KMS-11 (cell line): Measurements from ENCODE around the gene CDC42BPA.

ENCODE experiments used
- H2AFZ ChIP-seq: fragments of 200-600 bp; sonication (generic); 2 replicates; pipeline ENCODE4 v1.6.1; 2016; ENCODE audit warnings: antibody characterized with exemption, mixed run types, low read depth
- H3K27ac ChIP-seq: fragments of 200-600 bp; sonication (generic); 2 replicates; pipeline ENCODE4 v1.6.1; 2016; ENCODE audit warnings: mild to moderate bottlenecking, mixed run types
- H3K27me3 ChIP-seq: fragments of 200-600 bp; sonication (generic); 2 replicates; pipeline ENCODE4 v1.6.1; 2017; ENCODE audit warnings: mild to moderate bottlenecking, low read depth, mixed run types, moderate library complexity; ENCODE audit not compliant: insufficient read depth
- H3K36me3 ChIP-seq: fragments of 200-600 bp; sonication (generic); 2 replicates; pipeline ENCODE4 v1.6.1; 2017; ENCODE audit warnings: mild to moderate bottlenecking, mixed run types; ENCODE audit not compliant: insufficient read depth
- H3K4me1 ChIP-seq: fragments of 200-600 bp; sonication (generic); 2 replicates; pipeline ENCODE4 v1.6.1; 2016; ENCODE audit warnings: mild to moderate bottlenecking, low read depth, mixed run types; ENCODE audit not compliant: poor library complexity, severe bottlenecking
- H3K4me2 ChIP-seq: fragments of 200-600 bp; sonication (generic); 2 replicates; pipeline ENCODE4 v1.7.0; 2016; ENCODE audit warnings: mild to moderate bottlenecking, mixed run types
- H3K4me3 ChIP-seq: fragments of 200-600 bp; sonication (generic); IDR thresholded peaks from 2 replicates; pipeline ENCODE4 v1.6.1; 2017; ENCODE audit warnings: low read depth, low read length, mixed read lengths; ENCODE audit not compliant: insufficient read depth
- H3K79me2 ChIP-seq: fragments of 200-600 bp; sonication (generic); 2 replicates; pipeline ENCODE4 v1.6.1; 2016; ENCODE audit warnings: low read depth, mixed run types; ENCODE audit not compliant: insufficient read depth
- H3K9ac ChIP-seq: fragments of 200-600 bp; sonication (generic); 2 replicates; pipeline ENCODE4 v1.6.1; 2016; ENCODE audit warnings: mild to moderate bottlenecking, mixed run types
- H4K20me1 ChIP-seq: fragments of 200-600 bp; sonication (generic); 2 replicates; pipeline ENCODE4 v1.6.1; 2016; ENCODE audit warnings: mild to moderate bottlenecking, mixed run types; ENCODE audit not compliant: insufficient read depth
- CTCF ChIP-seq: fragments of 200-600 bp; sonication (generic); conservative IDR thresholded peaks from 2 replicates; pipeline ENCODE4 v1.6.1; 2017; ENCODE audit warnings: low read depth, mild to moderate bottlenecking, antibody characterized with exemption, low read length, moderate library complexity, mixed read lengths

Gene CDC42BPA

GRCh38 chr1:227318016-227318852, at the start of gene CDC42BPA:
TSS of gene CDC42BPA (minus strand) at chr1:227318492. CDS start at chr1:227317182, 1,310 bp downstream.
- Histone ChIP-seq H3K36me3 (no peaks in the 10 kb centered on the region), H3K27me3 (no peaks in the 10 kb centered on the region), H3K4me1 (peaks cover 33% of the 10 kb centered on the region), H3K9ac (peak within 1 kb of the TSS; percentile 83), H3K27ac (peak within 1 kb of the TSS; percentile 57), H4K20me1 (no peaks in the 10 kb centered on the region), H3K4me2 (peak within 1 kb of the TSS; percentile 83), H2AFZ (peak within 1 kb of the TSS; percentile 95), H3K79me2 (peaks cover 12% of the 10 kb centered on the region; the same call in 1 of the 2 replicates), H3K4me3 (peak within 1 kb of the TSS; percentile 83)
- TF ChIP-seq CTCF = no peak

DNA sequence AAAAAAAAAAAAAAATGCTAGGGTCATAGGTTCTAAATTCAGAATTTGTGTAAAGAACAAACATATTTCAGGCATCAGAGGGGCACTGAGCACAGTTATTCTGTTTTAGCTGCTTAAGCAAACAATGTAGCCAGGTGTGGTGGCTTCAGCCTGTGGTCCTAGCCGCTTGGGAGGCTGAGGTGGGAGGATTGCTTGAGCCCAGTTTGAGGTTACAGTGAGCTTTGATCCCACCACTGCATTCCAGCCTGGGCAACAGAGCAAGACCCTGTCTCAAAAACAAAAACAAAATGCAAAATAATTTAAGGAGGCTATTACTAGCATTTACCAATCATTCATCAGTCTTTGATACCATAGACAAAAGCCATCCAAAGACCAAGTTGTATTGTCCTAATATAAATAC, 49.7 kb upstream of the CDC42BPA start:
- H3K4me3 ChIP-seq = no peak overlapping the region
- H3K4me2 ChIP-seq = no peak overlapping the region
- H3K27ac ChIP-seq = no peak overlapping the region
- H3K36me3 ChIP-seq = no peaks in the 10 kb centered on the region
- H4K20me1 ChIP-seq = no peaks in the 10 kb centered on the region
- H3K79me2 ChIP-seq = no peaks in the 10 kb centered on the region
- H3K27me3 ChIP-seq = no peaks in the 10 kb centered on the region
- TF ChIP-seq CTCF = no peak
- H3K4me1 ChIP-seq = peaks cover 3% of the 10 kb centered on the region
- no peak overlapping the region for H2AFZ ChIP-seq
- H3K9ac ChIP-seq = no peak overlapping the region

GRCh38 chr1:227365473-227366431, 47.5 kb upstream of the CDC42BPA start:
- H3K4me3 ChIP-seq = no peak overlapping the region
- no peaks in the 10 kb centered on the region for H4K20me1 ChIP-seq
- no peak overlapping the region for H3K27ac ChIP-seq
- H3K36me3 ChIP-seq = no peaks in the 10 kb centered on the region
- peaks cover 3% of the 10 kb centered on the region for H3K4me1 ChIP-seq
- H3K79me2 ChIP-seq = no peaks in the 10 kb centered on the region
- no peak for TF ChIP-seq CTCF
- no peak overlapping the region for H3K4me2 ChIP-seq
- no peak overlapping the region for H3K9ac ChIP-seq
- no peaks in the 10 kb centered on the region for H3K27me3 ChIP-seq
- no peak overlapping the region for H2AFZ ChIP-seq

GRCh38 chr1:227364657-227365056, 46.4 kb upstream of the CDC42BPA start:
- Histone ChIP-seq H4K20me1 (no peaks in the 10 kb centered on the region), H3K4me2 (no peak overlapping the region), H3K4me1 (peaks cover 3% of the 10 kb centered on the region), H3K36me3 (no peaks in the 10 kb centered on the region), H3K27me3 (no peaks in the 10 kb centered on the region), H3K4me3 (no peak overlapping the region), H3K79me2 (no peaks in the 10 kb centered on the region), H3K27ac (no peak overlapping the region), H2AFZ (no peak overlapping the region), H3K9ac (no peak overlapping the region)
- TF ChIP-seq CTCF = no peak
